OCI-LY1 (cell line): ENCODE measurements around the gene DDR1.

Experiments used
- H2AFZ ChIP-seq: fragments of 200-600 bp; sonication (generic), shearing (Covaris generic); 2 replicates; pipeline ENCODE4 v1.6.0; 2014; ENCODE audit warnings: antibody characterized with exemption, mild to moderate bottlenecking, low read length
- H3F3A ChIP-seq: fragments of 200-600 bp; sonication (generic), shearing (Covaris generic); 2 replicates; pipeline ENCODE4 v1.6.0; 2014; ENCODE audit warnings: mild to moderate bottlenecking, antibody characterized with exemption, low read length, moderate library complexity; ENCODE audit not compliant: insufficient read depth
- H3K27ac ChIP-seq: fragments of 200-600 bp; sonication (generic); 2 replicates; pipeline ENCODE4 v1.5.1; 2014; ENCODE audit warnings: low read length, mixed run types, mild to moderate bottlenecking, low read depth; ENCODE audit not compliant: poor library complexity, severe bottlenecking
- H3K27me3 ChIP-seq: fragments of 200-600 bp; sonication (generic); 2 replicates; pipeline ENCODE4 v1.6.0; 2014; ENCODE audit warnings: antibody characterized with exemption, mild to moderate bottlenecking, low read length, moderate library complexity; ENCODE audit not compliant: insufficient read depth
- H3K36me3 ChIP-seq: fragments of 200-600 bp; sonication (generic); 2 replicates; pipeline ENCODE4 v1.6.1; 2014; ENCODE audit warnings: mild to moderate bottlenecking, antibody characterized with exemption, low read length, moderate library complexity, mixed read lengths; ENCODE audit not compliant: insufficient read depth
- H3K4me1 ChIP-seq: fragments of 200-600 bp; sonication (generic); 2 replicates; pipeline ENCODE4 v1.5.1; 2014; ENCODE audit warnings: mild to moderate bottlenecking, low read length, moderate library complexity; ENCODE audit not compliant: insufficient read depth, severe bottlenecking
- H3K4me2 ChIP-seq: fragments of 200-600 bp; sonication (generic), shearing (Covaris generic); 2 replicates; pipeline ENCODE4 v1.6.1; 2014; ENCODE audit warnings: low read length
- H3K4me3 ChIP-seq: fragments of 200-600 bp; sonication (generic); 2 replicates; pipeline ENCODE4 v1.5.1; 2014; ENCODE audit warnings: low read length, low read depth, mild to moderate bottlenecking, mixed read lengths; ENCODE audit not compliant: poor library complexity, severe bottlenecking
- H3K79me2 ChIP-seq: fragments of 200-600 bp; shearing (Covaris generic); 2 replicates; pipeline ENCODE4 v1.6.1; 2016; ENCODE audit warnings: mixed run types, low read length, mixed read lengths; ENCODE audit not compliant: insufficient read depth
- H3K9ac ChIP-seq: fragments of 200-600 bp; sonication (generic), shearing (Covaris generic); 2 replicates; pipeline ENCODE4 v1.6.1; 2014; ENCODE audit warnings: mild to moderate bottlenecking, low read length, mixed read lengths
- H3K9me2 ChIP-seq: fragments of 200-600 bp; sonication (generic), shearing (Covaris generic); 2 replicates; pipeline ENCODE4 v1.6.1; 2014; ENCODE audit warnings: low read depth, mild to moderate bottlenecking, low read length, mixed read lengths
- H3K9me3 ChIP-seq: fragments of 200-600 bp; shearing (Covaris generic); 2 replicates; pipeline ENCODE4 v1.6.1; 2014; ENCODE audit warnings: low read length, mixed read lengths
- H4K20me1 ChIP-seq: fragments of 200-600 bp; sonication (generic), shearing (Covaris generic); 2 replicates; pipeline ENCODE4 v1.6.0; 2016; ENCODE audit warnings: mild to moderate bottlenecking, low read length; ENCODE audit not compliant: insufficient read depth
- CTCF ChIP-seq: fragments of 200-600 bp; sonication (generic), shearing (Covaris generic); IDR thresholded peaks from 2 replicates; pipeline ENCODE4 v1.5.1; 2017; ENCODE audit warnings: mild to moderate bottlenecking, antibody characterized with exemption, low read length, moderate library complexity, mixed read lengths
- EZH2 ChIP-seq: fragments of 200-600 bp; sonication (generic), shearing (Covaris generic); IDR thresholded peaks from 2 replicates; pipeline ENCODE4 v1.8.0; 2017; ENCODE audit warnings: borderline replicate concordance, mixed run types, mild to moderate bottlenecking, antibody characterized with exemption, low read length, moderate library complexity, mixed read lengths

The DDR1 gene

DNA sequence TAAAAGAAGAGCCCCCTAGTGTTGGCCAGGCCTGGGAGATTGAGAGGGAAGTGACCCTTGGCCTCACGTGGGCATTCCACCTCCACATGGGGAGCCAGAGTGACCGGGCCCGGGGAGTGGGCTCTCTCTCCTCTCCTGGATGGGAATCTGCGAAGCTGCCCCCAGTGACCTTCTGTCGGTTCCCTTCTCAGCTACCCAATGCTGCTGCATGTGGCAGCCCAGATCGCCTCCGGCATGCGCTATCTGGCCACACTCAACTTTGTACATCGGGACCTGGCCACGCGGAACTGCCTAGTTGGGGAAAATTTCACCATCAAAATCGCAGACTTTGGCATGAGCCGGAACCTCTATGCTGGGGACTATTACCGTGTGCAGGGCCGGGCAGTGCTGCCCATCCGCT is 13.6 kb downstream of the DDR1 start:
- no peaks in the 10 kb centered on the region for H3K36me3 ChIP-seq
- no peak overlapping the region for H3K4me3 ChIP-seq
- no peaks in the 10 kb centered on the region for H3K9me3 ChIP-seq
- no peaks in the 10 kb centered on the region for H3K9me2 ChIP-seq
- H3F3A ChIP-seq, result no peaks in the 10 kb centered on the region; the same call in 1 of the 2 replicates
- H3K79me2 ChIP-seq, result no peaks in the 10 kb centered on the region
- H2AFZ ChIP-seq, result no peak overlapping the region
- no peak overlapping the region for H3K27ac ChIP-seq
- no peak overlapping the region for H3K9ac ChIP-seq
- H4K20me1 ChIP-seq, result no peaks in the 10 kb centered on the region
- 0 out of 2 replicates have a peak, but pooled peaks cover 3% of the 10 kb centered on the region for H3K27me3 ChIP-seq
- peaks cover 5% of the 10 kb centered on the region for H3K4me1 ChIP-seq
- no peak for TF ChIP-seq EZH2
- TF ChIP-seq CTCF, result no peak
- no peak overlapping the region for H3K4me2 ChIP-seq

GRCh38 chr6:30898750-30899360 is 14.5 kb downstream of the DDR1 start:
- Histone ChIP-seq H3K9me2 (no peaks in the 10 kb centered on the region), H3K36me3 (no peaks in the 10 kb centered on the region), H3K9me3 (no peaks in the 10 kb centered on the region), H3K9ac (no peak overlapping the region), H3K27me3 (0 out of 2 replicates have a peak, but pooled peaks cover 3% of the 10 kb centered on the region), H4K20me1 (no peaks in the 10 kb centered on the region), H3K4me2 (no peak overlapping the region), H3K4me3 (no peak overlapping the region), H3F3A (no peaks in the 10 kb centered on the region; the same call in 1 of the 2 replicates), H3K27ac (no peak overlapping the region), H3K79me2 (no peaks in the 10 kb centered on the region), H2AFZ (no peak overlapping the region), H3K4me1 (peaks cover 6% of the 10 kb centered on the region)
- TF ChIP-seq CTCF (no peak), EZH2 (no peak)

- H3K9ac ChIP-seq, result no peak overlapping the region
- no peak overlapping the region for H2AFZ ChIP-seq
Observed at GRCh38 chr6:30900863-30901417, 16.6 kb downstream of the DDR1 start.

More at GRCh38 chr6:30900863-30901417, 16.6 kb downstream of the DDR1 start:
- Histone ChIP-seq H3K4me1 (peaks cover 6% of the 10 kb centered on the region), H3K4me3 (no peak overlapping the region), H3K9me2 (no peaks in the 10 kb centered on the region), H3K36me3 (no peaks in the 10 kb centered on the region), H4K20me1 (no peaks in the 10 kb centered on the region), H3K27ac (no peak overlapping the region), H3K79me2 (no peaks in the 10 kb centered on the region), H3K4me2 (no peak overlapping the region), H3F3A (no peaks in the 10 kb centered on the region; the same call in 1 of the 2 replicates), H3K9me3 (no peaks in the 10 kb centered on the region), H3K27me3 (0 out of 2 replicates have a peak, but pooled peaks cover 3% of the 10 kb centered on the region)
- no peak for TF ChIP-seq EZH2
